ENCODE results near the gene LRIG1.

LRIG1 gene

GRCh38 chr3:66335671-66336070 lies 165.2 kb downstream of the LRIG1 start:
- no peak for TF ChIP-seq CTCF (conservative IDR thresholded peaks at IDR 0.05; ENCODE audit: low read depth, low read length)
- no peak for DNase-seq (ENCODE audit: low read depth)
- no peak overlapping the region for H3K4me3 ChIP-seq (ENCODE audit: low read depth, low read length)
